Measurements from ENCODE around the gene TEX29.

Gene TEX29

GRCh38 chr13:111327730-111328573 is 7.5 kb downstream of the TEX29 start:
- no peak overlapping the region for H3K4me3 ChIP-seq (ENCODE audit: low read depth, low read length)
- TF ChIP-seq CTCF (IDR thresholded peaks at IDR 0.05; ENCODE audit: low read depth, low read length, missing control alignments): no peak
- in situ Hi-C loops (cut with HindIII; ENCODE audit: low pct_ligation_motif_present, low sequenced_read_pairs): no loop called here
- no peaks in the 10 kb centered on the region for H3K36me3 ChIP-seq (replicated peaks)
- H3K27ac ChIP-seq: no peak overlapping the region
- no peak for DNase-seq
- no peaks in the 10 kb centered on the region for H3K27me3 ChIP-seq (replicated peaks)

- H3K36me3 ChIP-seq (replicated peaks): no peaks in the 10 kb centered on the region
- H3K27ac ChIP-seq: no peak overlapping the region
- no peak for TF ChIP-seq CTCF (IDR thresholded peaks at IDR 0.05; ENCODE audit: low read depth, low read length, missing control alignments)
- no peak overlapping the region for H3K4me3 ChIP-seq (ENCODE audit: low read depth, low read length)
- no peak for DNase-seq
- in situ Hi-C loops (cut with HindIII; ENCODE audit: low pct_ligation_motif_present, low sequenced_read_pairs): no loop called here
- no peaks in the 10 kb centered on the region for H3K27me3 ChIP-seq (replicated peaks)
These were observed 8.3 kb downstream of the TEX29 start for GRCh38 chr13:111328574-111329410.

- Histone ChIP-seq H3K36me3 (replicated peaks) (no peaks in the 10 kb centered on the region), H3K27ac (no peak overlapping the region), H3K4me3 (ENCODE audit: low read depth, low read length) (no peak overlapping the region), H3K27me3 (replicated peaks) (no peaks in the 10 kb centered on the region)
- no peak for TF ChIP-seq CTCF (IDR thresholded peaks at IDR 0.05; ENCODE audit: low read depth, low read length, missing control alignments)
- in situ Hi-C loops (cut with HindIII; ENCODE audit: low pct_ligation_motif_present, low sequenced_read_pairs): no loop called here
- no peak for DNase-seq
These were observed 9.2 kb downstream of the TEX29 start for GRCh38 chr13:111329641-111330040.

- no peak for DNase-seq
- H3K36me3 ChIP-seq (replicated peaks): no peaks in the 10 kb centered on the region
- H3K27ac ChIP-seq: no peak overlapping the region
- H3K27me3 ChIP-seq (replicated peaks): no peaks in the 10 kb centered on the region
- TF ChIP-seq CTCF (IDR thresholded peaks at IDR 0.05; ENCODE audit: low read depth, low read length, missing control alignments): no peak
- no peak overlapping the region for H3K4me3 ChIP-seq (ENCODE audit: low read depth, low read length)
- in situ Hi-C loops (cut with HindIII; ENCODE audit: low pct_ligation_motif_present, low sequenced_read_pairs): no loop called here
These were observed 9.7 kb downstream of the TEX29 start for GRCh38 chr13:111330066-111330610.

- Histone ChIP-seq H3K36me3 (replicated peaks) (no peaks in the 10 kb centered on the region), H3K27ac (no peak overlapping the region), H3K4me3 (ENCODE audit: low read depth, low read length) (no peak overlapping the region), H3K27me3 (replicated peaks) (no peaks in the 10 kb centered on the region)
- no peak for DNase-seq
- in situ Hi-C loops (cut with HindIII; ENCODE audit: low pct_ligation_motif_present, low sequenced_read_pairs): no loop called here
- TF ChIP-seq CTCF (IDR thresholded peaks at IDR 0.05; ENCODE audit: low read depth, low read length, missing control alignments): no peak
These were observed 14.9 kb downstream of the TEX29 start for GRCh38 chr13:111335298-111335697.
